T-helper 2 cell (primary cell): ENCODE measurements around the gene TRIM75.
"Not testable (repeated sequence)": the region's sequence is repeated elsewhere in the genome, so short reads cannot be mapped to it uniquely, and the experiment has no call there.

Experiments
- DNase-seq, 5 experiments: peaks; one replicate each; pipeline versions ENCODE4 v3.0.0 to v3.0.0-alpha.2; 2012 to 2022

TRIM75 gene

DNA sequence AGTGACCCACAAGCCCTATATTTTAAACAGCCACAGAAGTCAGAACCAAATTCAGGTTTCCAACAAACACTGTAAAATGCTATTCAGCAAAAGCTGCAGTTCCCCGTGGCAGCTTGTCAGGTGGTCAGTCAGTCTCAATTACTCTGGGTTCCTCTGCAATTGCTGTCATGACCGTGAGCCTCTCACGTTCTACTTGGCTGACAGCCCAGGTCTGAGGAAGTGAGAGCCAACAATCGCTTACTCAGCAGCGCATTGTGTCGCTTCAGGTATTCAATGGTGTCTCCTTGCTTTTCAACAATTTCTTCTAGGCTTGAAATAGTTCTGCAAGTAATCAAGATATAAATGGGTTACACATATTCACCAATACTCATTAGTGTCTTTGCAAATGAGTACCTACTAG lies 25.8 kb downstream of the TRIM75 start:
- DNase-seq = no peak

DNA sequence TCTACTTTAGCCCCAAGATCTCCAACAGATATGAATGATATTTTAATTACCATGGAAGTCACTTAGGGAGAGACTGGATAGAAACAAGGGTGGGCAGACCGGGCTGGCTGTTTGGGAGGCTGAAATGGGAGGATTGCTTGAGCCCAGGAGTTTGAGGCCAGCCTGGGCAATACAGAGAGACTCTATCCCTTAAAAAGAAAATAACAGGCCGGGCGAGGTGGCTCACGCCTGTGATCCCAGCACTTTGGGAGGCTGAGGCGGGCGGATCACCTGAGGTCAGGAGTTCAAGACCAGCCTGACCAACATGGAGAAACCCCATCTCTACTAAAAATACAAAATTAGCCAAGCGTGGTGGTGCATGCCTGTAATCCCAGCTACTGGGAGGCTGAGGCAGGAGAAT lies 31.1 kb downstream of the TRIM75 start:
- not testable (repeated sequence) for DNase-seq

DNA sequence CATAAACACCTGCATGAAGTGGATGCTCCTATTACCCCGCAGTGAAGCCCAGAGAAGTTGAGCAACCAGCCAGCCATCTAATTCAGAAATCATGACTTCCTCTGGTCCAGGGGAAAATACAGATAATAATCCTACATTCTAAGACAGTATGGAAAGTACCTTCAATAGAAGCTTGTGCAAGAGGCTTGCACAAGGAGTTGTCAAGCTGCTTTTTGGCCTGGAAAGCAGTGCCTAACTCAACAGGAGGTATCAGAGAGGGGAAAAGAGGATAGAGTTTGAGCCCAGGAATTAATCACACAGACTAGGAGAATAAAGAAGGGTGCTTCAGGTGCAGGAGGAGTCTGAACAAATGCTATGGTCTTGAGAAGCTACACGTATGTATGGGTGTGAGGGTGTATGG lies 32.3 kb downstream of the TRIM75 start:
- no peak for DNase-seq

DNA sequence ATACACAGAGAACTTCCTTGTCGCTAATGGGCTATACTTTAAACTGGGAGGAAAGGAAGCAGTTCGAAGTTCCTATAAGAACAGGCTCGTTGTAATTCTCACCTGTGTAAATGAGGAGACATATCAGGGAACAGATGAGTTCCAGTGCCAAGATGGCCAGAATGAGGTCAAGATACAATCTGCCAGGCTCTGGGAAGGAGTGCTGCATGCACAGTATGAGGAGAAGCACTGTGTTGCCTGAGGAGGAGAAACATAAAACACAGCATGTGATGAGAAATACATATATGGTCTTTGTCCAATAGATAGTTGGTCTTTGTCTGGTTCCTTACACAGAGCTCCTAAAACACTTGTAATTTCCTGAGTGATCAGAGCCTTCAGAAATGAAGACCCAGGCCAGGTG lies 34.7 kb downstream of the TRIM75 start:
- no peak for DNase-seq

DNA sequence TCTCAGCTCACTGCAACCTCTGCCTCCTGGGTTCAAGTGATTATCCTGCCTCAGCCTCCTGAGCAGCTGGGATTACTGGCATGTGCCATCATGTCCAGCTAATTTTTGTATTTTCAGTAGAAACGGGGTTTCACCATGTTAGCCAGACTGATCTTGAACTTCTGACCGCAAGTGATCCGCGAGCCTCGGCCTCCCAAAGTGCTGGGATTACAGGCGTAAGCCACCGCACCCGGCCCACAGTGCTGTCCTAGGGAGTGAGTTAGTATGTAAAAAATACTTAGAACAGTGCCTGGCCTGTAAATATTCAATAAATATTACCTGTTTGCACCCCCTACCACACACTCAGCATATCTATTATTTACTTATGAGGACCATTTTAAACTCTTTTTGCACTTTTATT lies 38.5 kb downstream of the TRIM75 start:
- not testable (repeated sequence) for DNase-seq

GRCh38 chr4:165094873-165095272 lies 41.2 kb downstream of the TRIM75 start:
- no peak for DNase-seq

GRCh38 chr4:165095291-165095690 lies 41.6 kb downstream of the TRIM75 start:
- DNase-seq = no peak

DNA sequence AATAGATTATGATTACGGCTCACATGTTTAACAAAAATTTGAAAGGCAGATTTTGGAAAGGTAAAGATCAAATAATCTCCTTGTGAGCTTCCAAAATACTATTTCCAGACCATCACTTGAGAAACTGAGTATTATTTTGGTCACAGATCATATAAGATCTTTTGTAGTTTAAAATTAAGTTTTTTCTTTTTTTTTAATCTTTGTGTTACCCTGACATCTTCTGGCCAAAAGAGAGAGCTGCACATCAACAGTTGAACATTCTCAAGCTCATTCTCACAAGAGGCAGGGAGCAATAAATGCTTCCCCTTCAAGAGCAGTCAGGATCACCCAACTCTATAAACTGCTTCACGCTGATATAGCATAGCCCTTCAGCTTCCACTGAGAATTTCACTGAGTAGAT lies 43.1 kb downstream of the TRIM75 start:
- peak in 1 of 5 experiments; percentile 14 for DNase-seq

GRCh38 chr4:165101641-165102040 lies 48.0 kb downstream of the TRIM75 start:
- DNase-seq = no peak

GRCh38 chr4:165106518-165106917 lies 52.9 kb downstream of the TRIM75 start:
- no peak for DNase-seq
